ENCODE results near the gene FHL1.

DNA sequence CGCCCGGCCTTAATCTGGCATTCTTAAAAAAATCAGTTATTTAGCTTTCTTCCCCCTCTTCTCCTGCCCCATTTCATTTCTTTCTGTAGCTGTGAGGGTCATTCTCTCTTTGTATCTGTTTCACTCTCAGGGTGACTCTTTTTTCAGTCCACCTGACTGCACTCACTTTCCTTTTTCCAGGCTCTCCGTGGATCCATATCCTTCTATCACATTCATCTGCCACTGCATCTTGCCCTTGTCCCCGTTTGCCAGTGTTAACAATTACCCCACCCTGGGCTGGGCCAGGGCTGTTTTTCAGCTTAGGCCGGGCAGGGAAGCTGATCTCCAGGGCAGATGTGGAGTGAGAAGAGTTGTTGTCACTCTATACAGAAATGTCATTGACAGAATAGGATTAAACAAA lies 7.7 kb downstream of the FHL1 start:
- TF ChIP-seq MXI1 (IDR thresholded peaks at IDR 0.05; ENCODE audit: borderline replicate concordance, low read depth, low read length) (no peak), FOS (IDR thresholded peaks at IDR 0.05; ENCODE audit: low read depth, low read length) (no peak), SMC3 (IDR thresholded peaks at IDR 0.05; ENCODE audit: low read depth, low read length) (no peak), RAD21 (IDR thresholded peaks at IDR 0.05; ENCODE audit: low read length) (no peak), ELK1 (IDR thresholded peaks at IDR 0.05; ENCODE audit: borderline replicate concordance, low read depth, low read length) (no peak), POLR2A (IDR thresholded peaks at IDR 0.05; ENCODE audit: low read depth, low read length) (no peak), RFX5 (IDR thresholded peaks at IDR 0.05; ENCODE audit: low read depth, low read length) (no peak), MAFK (IDR thresholded peaks at IDR 0.05; ENCODE audit: low read depth, low read length) (no peak), RCOR1 (IDR thresholded peaks at IDR 0.05; ENCODE audit: insufficient replicate concordance, low read length) (no peak)
- TF ChIP-seq, protein P1, sequence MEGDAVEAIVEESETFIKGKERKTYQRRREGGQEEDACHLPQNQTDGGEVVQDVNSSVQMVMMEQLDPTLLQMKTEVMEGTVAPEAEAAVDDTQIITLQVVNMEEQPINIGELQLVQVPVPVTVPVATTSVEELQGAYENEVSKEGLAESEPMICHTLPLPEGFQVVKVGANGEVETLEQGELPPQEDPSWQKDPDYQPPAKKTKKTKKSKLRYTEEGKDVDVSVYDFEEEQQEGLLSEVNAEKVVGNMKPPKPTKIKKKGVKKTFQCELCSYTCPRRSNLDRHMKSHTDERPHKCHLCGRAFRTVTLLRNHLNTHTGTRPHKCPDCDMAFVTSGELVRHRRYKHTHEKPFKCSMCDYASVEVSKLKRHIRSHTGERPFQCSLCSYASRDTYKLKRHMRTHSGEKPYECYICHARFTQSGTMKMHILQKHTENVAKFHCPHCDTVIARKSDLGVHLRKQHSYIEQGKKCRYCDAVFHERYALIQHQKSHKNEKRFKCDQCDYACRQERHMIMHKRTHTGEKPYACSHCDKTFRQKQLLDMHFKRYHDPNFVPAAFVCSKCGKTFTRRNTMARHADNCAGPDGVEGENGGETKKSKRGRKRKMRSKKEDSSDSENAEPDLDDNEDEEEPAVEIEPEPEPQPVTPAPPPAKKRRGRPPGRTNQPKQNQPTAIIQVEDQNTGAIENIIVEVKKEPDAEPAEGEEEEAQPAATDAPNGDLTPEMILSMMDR (conservative IDR thresholded peaks at IDR 0.05; ENCODE audit: low read depth, low read length) = no peak
- TF ChIP-seq, protein P2, sequence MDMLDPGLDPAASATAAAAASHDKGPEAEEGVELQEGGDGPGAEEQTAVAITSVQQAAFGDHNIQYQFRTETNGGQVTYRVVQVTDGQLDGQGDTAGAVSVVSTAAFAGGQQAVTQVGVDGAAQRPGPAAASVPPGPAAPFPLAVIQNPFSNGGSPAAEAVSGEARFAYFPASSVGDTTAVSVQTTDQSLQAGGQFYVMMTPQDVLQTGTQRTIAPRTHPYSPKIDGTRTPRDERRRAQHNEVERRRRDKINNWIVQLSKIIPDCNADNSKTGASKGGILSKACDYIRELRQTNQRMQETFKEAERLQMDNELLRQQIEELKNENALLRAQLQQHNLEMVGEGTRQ (IDR thresholded peaks at IDR 0.05; ENCODE audit: low read depth, low read length) = no peak
